ENCODE data around the gene TMEM131L.
A peak's percentile ranks its signal among the peaks of the same experiment; 100 is the strongest.

Gene TMEM131L

GRCh38 chr4:153490985-153491483 is 24.9 kb downstream of the TMEM131L start:
- peaks cover 9% of the 10 kb centered on the region for H3K36me3 Mint-ChIP-seq (ENCODE audit: low read depth)
- TF ChIP-seq, protein P1, sequence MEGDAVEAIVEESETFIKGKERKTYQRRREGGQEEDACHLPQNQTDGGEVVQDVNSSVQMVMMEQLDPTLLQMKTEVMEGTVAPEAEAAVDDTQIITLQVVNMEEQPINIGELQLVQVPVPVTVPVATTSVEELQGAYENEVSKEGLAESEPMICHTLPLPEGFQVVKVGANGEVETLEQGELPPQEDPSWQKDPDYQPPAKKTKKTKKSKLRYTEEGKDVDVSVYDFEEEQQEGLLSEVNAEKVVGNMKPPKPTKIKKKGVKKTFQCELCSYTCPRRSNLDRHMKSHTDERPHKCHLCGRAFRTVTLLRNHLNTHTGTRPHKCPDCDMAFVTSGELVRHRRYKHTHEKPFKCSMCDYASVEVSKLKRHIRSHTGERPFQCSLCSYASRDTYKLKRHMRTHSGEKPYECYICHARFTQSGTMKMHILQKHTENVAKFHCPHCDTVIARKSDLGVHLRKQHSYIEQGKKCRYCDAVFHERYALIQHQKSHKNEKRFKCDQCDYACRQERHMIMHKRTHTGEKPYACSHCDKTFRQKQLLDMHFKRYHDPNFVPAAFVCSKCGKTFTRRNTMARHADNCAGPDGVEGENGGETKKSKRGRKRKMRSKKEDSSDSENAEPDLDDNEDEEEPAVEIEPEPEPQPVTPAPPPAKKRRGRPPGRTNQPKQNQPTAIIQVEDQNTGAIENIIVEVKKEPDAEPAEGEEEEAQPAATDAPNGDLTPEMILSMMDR (IDR thresholded peaks at IDR 0.05; ENCODE audit: unreplicated experiment in 3 of 3), result no peak

GRCh38 chr4:153494562-153494961 is 28.4 kb downstream of the TMEM131L start:
- TF ChIP-seq, protein P1 (IDR thresholded peaks at IDR 0.05; ENCODE audit: unreplicated experiment in 3 of 3), result no peak
- no peak overlapping the region for H3K4me3 Mint-ChIP-seq
- peaks cover 9% of the 10 kb centered on the region for H3K36me3 Mint-ChIP-seq (ENCODE audit: low read depth)
- no peaks in the 10 kb centered on the region for H3K27me3 Mint-ChIP-seq (ENCODE audit: low read depth)
- no peaks in the 10 kb centered on the region for H3K9me3 Mint-ChIP-seq
- H3K27ac Mint-ChIP-seq, result peak overlapping the region in 2 of 3 experiments; percentile 19 to 70
- peaks cover 75% of the 10 kb centered on the region for H3K4me1 Mint-ChIP-seq

More at GRCh38 chr4:153490985-153491483, 24.9 kb downstream of the TMEM131L start:
- Mint-ChIP-seq H3K9me3 (no peaks in the 10 kb centered on the region), H3K27me3 (ENCODE audit: low read depth) (no peaks in the 10 kb centered on the region), H3K4me3 (no peak overlapping the region), H3K27ac (peak overlapping the region in 2 of 3 experiments; percentile 6 to 37), H3K4me1 (peaks cover 76% of the 10 kb centered on the region)

DNA sequence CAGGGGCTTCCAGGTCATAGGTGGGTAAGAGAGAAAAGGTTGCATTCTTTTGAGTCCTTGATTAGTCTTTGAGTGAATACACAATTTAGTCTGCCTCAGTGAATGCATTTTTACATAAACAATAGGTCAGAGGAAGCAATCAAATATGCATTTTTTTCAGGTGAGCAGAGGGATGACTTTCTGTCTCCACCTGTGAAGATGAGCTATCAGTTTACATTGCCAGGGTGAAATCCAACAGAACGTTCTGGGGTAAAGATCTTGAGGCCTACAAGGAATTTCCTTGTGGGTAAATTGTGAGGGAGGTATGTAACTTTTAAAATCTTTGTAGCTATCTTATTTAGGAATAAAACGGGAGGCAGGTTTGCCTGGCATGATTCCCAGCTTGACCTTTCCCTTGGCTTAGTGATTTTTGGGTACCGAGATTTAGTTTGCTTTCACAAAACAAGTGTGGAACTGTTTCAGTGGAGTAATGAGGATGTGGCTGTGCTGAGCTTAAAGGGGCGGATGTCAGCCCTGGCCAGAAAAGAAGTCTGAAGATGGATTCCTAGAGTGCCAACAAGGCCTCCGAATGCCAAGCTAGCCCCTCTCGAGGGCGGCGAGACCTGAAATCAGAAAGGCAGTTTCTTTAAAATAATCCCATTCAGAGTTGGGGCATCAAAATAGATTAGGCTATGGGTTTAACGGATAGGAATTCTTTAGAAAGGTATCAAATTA is 29.5 kb downstream of the TMEM131L start:
- Mint-ChIP-seq H3K36me3 (ENCODE audit: low read depth) (peaks cover 9% of the 10 kb centered on the region), H3K9me3 (no peaks in the 10 kb centered on the region), H3K27ac (peak overlapping the region; percentile 31 to 70 (median 44)), H3K4me1 (peaks cover 75% of the 10 kb centered on the region), H3K4me3 (no peak overlapping the region), H3K27me3 (ENCODE audit: low read depth) (no peaks in the 10 kb centered on the region)
- TF ChIP-seq, protein P1 (IDR thresholded peaks at IDR 0.05; ENCODE audit: unreplicated experiment in 3 of 3), result no peak

DNA sequence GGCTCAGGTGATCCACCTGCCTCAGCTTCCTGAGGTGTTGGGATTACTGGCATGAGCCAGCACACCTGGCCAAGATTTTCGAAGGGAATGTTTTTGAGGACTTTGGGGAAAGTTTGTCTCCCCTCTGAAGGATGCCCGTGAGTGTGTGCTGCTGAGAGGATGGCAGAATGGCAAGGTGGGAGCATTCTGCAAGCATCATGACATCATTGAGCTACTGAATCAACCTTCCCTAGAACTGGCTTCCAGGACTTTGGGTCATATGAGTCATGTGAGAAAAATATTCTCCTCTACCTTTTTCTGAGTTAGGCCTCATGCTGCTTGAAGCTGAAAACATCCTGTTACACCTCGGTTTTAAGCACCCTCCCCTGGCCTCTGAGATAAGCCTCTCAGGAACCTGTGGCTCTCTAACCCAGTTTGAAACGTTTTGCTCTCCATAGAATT is 31.0 kb downstream of the TMEM131L start:
- peaks cover 9% of the 10 kb centered on the region for H3K36me3 Mint-ChIP-seq (ENCODE audit: low read depth)
- TF ChIP-seq, protein P1 (IDR thresholded peaks at IDR 0.05; ENCODE audit: unreplicated experiment in 3 of 3), result no peak
- no peaks in the 10 kb centered on the region for H3K9me3 Mint-ChIP-seq
- no peak overlapping the region for H3K4me3 Mint-ChIP-seq
- no peaks in the 10 kb centered on the region for H3K27me3 Mint-ChIP-seq (ENCODE audit: low read depth)
- H3K4me1 Mint-ChIP-seq, result peaks cover 71% of the 10 kb centered on the region
- H3K27ac Mint-ChIP-seq, result peak overlapping the region; percentile 78 to 98 (median 85)

DNA sequence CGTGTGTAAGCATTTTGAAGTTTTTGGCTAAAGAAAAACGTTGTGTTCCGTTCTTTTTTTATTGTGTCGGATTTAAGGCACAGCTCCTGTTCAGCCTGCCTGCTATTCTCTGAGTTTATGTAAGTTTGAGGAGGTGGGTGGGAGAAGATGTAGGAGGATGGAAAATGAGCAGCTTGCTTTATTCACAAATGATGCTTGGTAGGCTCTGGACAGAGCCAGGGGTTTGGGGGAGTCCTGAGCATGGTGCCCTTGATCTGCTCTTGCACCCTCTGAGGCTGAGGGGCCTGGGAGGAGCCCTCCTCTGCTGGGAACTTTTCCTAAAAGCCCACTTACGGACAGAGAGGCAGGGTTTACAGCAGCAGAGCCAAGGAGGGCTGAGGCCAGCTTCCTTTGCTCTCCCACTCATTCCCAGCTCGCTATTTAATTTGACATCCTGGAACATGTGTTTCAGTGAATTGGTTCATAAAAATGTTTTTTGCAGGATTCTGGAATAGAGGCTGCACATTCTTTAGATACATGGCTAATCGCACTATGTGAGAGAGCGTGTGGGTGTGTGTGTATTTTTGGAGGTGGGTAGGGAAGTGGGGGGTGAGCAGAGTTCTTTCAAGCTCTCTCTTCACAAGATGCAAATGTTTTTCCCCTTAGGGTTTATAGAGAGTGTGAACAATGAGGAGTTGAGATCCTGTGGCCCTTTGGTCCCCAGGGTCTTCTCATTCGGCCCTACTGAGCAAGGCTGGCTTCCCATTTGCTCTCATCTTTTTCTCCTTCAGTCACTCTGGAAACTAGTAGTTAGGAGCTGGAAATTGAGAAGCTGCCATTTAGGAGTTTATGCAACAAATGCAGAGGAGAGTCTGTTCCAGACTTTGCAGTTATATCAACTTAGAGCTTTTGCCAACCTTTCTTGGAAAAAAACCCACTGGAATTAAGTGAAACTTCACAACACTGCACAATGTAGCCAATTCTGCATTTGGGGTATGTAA is 32.1 kb downstream of the TMEM131L start:
- TF ChIP-seq, protein P1 (IDR thresholded peaks at IDR 0.05; ENCODE audit: unreplicated experiment in 3 of 3), result no peak

More for the DNA sequence above, 32.1 kb downstream of the TMEM131L start:
- peak overlapping the region in 2 of 3 experiments; percentile 3 to 65 for H3K4me3 Mint-ChIP-seq
- H3K27me3 Mint-ChIP-seq (ENCODE audit: low read depth), result no peaks in the 10 kb centered on the region
- H3K36me3 Mint-ChIP-seq (ENCODE audit: low read depth), result peaks cover 5% of the 10 kb centered on the region
- H3K4me1 Mint-ChIP-seq, result peaks cover 77% of the 10 kb centered on the region
- H3K9me3 Mint-ChIP-seq, result no peaks in the 10 kb centered on the region
- peak overlapping the region; percentile 85 to 98 (median 90) for H3K27ac Mint-ChIP-seq
